GM12875 (cell line): ENCODE measurements around the gene QSOX1.

Experiments used
- H3K4me3 ChIP-seq: one replicate; pipeline ENCODE4 v1.5.1; 2011; ENCODE audit warnings: low read depth, low read length, control low read depth
- TF ChIP-seq, protein P1 (sequence below): IDR thresholded peaks from 2 replicates; pipeline ENCODE4 v1.5.1; 2011; ENCODE audit warnings: low read depth, mild to moderate bottlenecking, control low read depth, inconsistent platforms, low read length, moderate library complexity, borderline replicate concordance; ENCODE audit not compliant: insufficient read depth

QSOX1 gene

DNA sequence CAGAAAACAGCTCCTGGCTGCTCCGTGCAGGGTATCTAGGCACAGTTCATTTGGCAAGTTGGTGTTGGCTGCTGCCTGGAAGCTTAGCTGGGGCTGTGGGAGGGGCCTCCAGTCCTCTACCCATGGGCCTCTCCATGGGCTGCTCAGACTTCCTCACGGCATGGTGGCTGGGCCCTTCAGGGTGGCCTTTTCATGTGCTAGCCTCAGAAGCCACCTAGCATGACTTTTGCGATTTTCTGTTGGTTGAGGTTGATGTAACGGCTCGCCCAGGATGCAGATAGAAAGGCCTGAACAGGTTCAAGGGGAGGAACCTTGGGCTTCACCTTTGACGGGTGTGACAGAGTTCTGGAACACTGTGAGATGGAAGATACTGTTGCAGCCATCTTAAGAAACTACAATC is 49.6 kb downstream of the QSOX1 start:
- TF ChIP-seq, protein P1, sequence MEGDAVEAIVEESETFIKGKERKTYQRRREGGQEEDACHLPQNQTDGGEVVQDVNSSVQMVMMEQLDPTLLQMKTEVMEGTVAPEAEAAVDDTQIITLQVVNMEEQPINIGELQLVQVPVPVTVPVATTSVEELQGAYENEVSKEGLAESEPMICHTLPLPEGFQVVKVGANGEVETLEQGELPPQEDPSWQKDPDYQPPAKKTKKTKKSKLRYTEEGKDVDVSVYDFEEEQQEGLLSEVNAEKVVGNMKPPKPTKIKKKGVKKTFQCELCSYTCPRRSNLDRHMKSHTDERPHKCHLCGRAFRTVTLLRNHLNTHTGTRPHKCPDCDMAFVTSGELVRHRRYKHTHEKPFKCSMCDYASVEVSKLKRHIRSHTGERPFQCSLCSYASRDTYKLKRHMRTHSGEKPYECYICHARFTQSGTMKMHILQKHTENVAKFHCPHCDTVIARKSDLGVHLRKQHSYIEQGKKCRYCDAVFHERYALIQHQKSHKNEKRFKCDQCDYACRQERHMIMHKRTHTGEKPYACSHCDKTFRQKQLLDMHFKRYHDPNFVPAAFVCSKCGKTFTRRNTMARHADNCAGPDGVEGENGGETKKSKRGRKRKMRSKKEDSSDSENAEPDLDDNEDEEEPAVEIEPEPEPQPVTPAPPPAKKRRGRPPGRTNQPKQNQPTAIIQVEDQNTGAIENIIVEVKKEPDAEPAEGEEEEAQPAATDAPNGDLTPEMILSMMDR = no peak
- no peak overlapping the region for H3K4me3 ChIP-seq

DNA sequence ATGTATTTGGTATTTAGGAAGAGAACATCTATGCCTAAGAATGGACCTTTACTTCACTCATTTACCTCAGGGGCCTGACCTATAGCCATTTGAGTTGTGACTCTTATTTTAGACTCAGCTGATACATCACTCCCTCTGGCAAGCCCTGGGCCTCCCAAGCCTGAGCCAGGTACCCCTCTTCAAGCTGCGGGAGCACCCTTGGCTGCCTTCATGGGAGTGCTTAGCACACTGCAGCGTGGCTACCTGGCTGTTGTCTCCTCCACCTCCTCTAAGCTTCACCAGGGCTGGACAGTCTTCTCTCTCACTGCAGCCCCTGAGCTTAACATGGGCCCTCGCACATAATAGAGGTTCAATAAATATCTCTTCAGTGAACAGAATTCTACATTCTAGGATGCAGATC is 51.9 kb downstream of the QSOX1 start:
- TF ChIP-seq, protein P1 = no peak
- H3K4me3 ChIP-seq = no peak overlapping the region

DNA sequence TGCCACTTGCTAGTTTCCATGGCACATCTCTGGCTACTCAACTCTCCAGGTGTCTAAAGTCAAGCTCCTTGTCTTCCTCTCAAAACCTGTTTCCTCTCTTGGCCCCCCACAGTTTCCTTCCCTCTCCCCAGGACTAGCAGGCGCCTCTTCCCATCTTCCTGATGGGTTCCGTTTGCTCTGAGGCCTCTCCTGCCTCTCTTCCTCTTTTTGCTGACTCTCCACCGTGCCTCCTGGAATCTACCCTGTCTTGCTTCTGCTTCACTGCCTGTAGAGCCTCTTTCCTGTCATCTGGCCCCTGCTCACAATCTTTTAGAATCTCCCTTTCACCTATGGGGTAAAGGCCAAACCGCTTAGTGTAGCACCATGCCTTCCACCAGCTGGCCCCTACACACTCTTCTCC is 53.6 kb downstream of the QSOX1 start:
- TF ChIP-seq, protein P1 = no peak
- no peak overlapping the region for H3K4me3 ChIP-seq

DNA sequence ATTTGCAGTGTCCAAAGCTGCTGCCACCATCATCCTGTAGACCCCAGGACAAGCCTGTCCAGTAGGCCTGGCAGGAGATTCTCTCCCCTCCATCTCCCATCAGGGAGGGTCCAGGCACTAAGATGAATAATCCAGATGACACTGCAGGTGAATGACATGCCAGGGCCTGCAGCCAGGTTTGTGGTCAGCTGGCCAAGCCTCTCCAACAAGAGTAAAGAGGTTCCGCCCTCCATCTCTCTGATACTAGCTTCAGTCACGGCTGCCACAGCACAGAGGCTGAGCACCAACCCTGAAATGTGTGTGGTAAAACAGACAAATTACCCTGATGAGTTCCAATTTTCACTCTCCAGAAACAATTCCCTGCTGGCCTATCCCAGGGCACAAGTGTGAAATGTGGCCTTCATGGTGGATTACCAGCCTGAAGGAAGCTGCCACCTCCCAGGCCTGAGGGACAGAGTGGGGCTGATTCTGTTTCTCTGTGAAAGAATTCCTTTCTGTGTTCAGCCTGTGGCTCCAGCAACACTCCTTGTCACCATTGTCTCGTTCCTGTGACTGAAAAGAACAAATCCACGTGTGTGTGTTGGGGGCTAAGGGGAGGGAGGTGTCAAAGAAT is 55.4 kb downstream of the QSOX1 start:
- no peak overlapping the region for H3K4me3 ChIP-seq
- TF ChIP-seq, protein P1 = no peak

DNA sequence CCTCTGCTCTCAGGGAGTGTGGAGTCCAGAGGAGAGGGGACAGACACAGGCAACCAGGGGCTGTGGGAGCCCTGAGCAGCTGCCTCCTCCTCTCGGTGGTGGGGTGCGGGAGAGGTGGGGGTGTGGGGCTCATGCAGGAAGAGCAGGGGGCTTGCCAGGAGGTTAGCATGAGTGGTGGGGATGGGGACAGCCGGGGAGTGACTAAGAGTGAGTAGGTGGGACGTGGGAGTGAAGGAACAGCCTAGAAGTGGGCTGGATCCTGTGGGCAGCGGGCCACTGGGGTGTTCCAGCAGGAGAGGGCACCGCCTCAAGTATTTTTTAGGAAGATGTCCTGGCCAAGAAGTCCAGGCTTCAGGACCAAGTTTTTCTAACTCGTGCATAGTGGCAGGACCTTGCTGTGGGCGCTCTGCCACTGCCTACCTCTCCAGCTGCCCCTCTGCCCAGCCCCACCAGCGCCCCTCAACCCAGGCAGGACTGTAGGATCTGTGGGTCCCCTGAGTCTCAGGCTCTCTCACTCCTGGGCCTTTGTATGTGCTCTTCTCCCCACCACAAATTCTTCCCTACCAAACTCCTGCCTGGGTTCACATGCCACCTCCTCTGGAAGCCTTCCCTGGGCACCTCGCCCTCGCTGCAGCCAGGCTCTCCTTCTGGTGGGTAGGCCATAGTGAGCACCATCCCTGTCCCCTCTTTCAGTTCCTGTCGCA is 56.6 kb downstream of the QSOX1 start:
- TF ChIP-seq, protein P1 = no peak
- H3K4me3 ChIP-seq = no peak overlapping the region

DNA sequence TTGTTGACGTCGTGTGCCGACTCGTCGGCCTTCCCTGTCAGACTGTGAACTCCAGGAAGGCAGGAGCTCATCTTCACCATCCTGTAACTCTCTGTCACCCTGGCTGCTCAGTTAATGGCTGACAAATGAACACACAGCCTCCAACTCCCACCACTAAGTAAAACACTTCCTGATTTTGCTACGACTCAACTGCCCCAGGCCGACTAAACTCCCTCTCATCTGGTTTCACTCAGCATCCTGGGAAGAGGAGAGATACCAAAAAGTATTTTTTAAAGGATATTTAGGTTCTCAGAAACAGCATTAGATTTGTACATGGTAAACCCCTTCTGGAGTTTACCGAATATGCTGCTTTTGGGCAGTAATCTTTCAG is 57.2 kb downstream of the QSOX1 start:
- TF ChIP-seq, protein P1 = no peak
- H3K4me3 ChIP-seq = no peak overlapping the region
